Calu3 (cell line): ENCODE measurements around the gene MAP3K4. TPM values are rescaled to one million over a fixed set of nuclear protein-coding genes. Genes with fewer than 3 reads are reported as not detected.

Experiments
- BruUV-seq: library from RNA; stranded (reverse); fragments of 400-500 nt; replicated peaks from 2 replicates; lab custom pipeline; 2021; lab: Mats Ljungman, UMichigan
- CTCF ChIA-PET: fragments of 300-600 bp; sonication (Branson Sonifier 250); formaldehyde crosslinking; loops from one replicate; lab custom pipeline; 2022; ENCODE audit warnings: antibody characterized with exemption; lab: Charles Lee
- DNase-seq: peaks from one replicate; pipeline ENCODE4 v3.0.0; 2022
- H3K27ac Mint-ChIP-seq: one replicate; pipeline ENCODE4 v1.8.0; 2022; ENCODE audit warnings: mixed read lengths; ENCODE audit not compliant: unreplicated experiment
- H3K27me3 Mint-ChIP-seq: one replicate; pipeline ENCODE4 v1.8.0; 2022; ENCODE audit warnings: mixed read lengths; ENCODE audit not compliant: unreplicated experiment
- H3K36me3 Mint-ChIP-seq: one replicate; pipeline ENCODE4 v1.8.0; 2022; ENCODE audit warnings: mild to moderate bottlenecking, moderate library complexity, mixed read lengths; ENCODE audit not compliant: insufficient read depth, unreplicated experiment
- H3K4me1 Mint-ChIP-seq: one replicate; pipeline ENCODE4 v1.8.0; 2022; ENCODE audit warnings: mild to moderate bottlenecking, low read depth, mixed read lengths; ENCODE audit not compliant: unreplicated experiment
- H3K4me3 Mint-ChIP-seq: one replicate; pipeline ENCODE4 v1.8.0; 2022; ENCODE audit warnings: mild to moderate bottlenecking, low read depth, moderate library complexity, mixed read lengths; ENCODE audit not compliant: unreplicated experiment
- H3K9me3 Mint-ChIP-seq: one replicate; pipeline ENCODE4 v1.8.0; 2022; ENCODE audit warnings: low read depth, mixed read lengths; ENCODE audit not compliant: unreplicated experiment
- CTCF ChIP-seq: fragments of 200-600 bp; IDR thresholded peaks from one replicate; pipeline ENCODE4 v1.8.0; 2022; ENCODE audit warnings: antibody characterized with exemption; ENCODE audit not compliant: unreplicated experiment
- intact Hi-C: fragments of 100-400 bp; cut with micrococcal nuclease; formaldehyde crosslinking; loops from one replicate; pipeline ENCODE4 v1.10.0; 2022; ENCODE audit not compliant: unreplicated experiment
- total RNA-seq: library from RNA; stranded (reverse); gene quantifications from 2 replicates; pipeline ENCODE4 v1.2.3, GENCODE V29; 2022

MAP3K4 gene
- total RNA-seq, 1 experiment from 2014 or later = 62.2 TPM

GRCh38 chr6:161152907-161153662 is 161.5 kb downstream of the MAP3K4 start:
- intact Hi-C loops = loop anchor here (1.0 to 10.0 kb wide), 2 partner anchors 122 to 217 kb away; partner anchors contain the start of gene AGPAT4
- H3K36me3 Mint-ChIP-seq = peaks cover 10% of the 10 kb centered on the region
- peak; percentile 33 for DNase-seq
- BruUV-seq = no TSS peak
- CTCF ChIA-PET = interaction anchor here (0.6 to 0.8 kb wide), 2 partner anchors 218 to 221 kb away, joined by 3 to 6 read pairs; no protein-coding TSS in a partner anchor
- peak; percentile 49 for TF ChIP-seq CTCF
- H3K4me3 Mint-ChIP-seq = no peak overlapping the region
- no peaks in the 10 kb centered on the region for H3K4me1 Mint-ChIP-seq
- no peak overlapping the region for H3K27ac Mint-ChIP-seq
- no peaks in the 10 kb centered on the region for H3K27me3 Mint-ChIP-seq
- H3K9me3 Mint-ChIP-seq = peaks cover 2% of the 10 kb centered on the region

GRCh38 chr6:161153725-161154124 is 162.2 kb downstream of the MAP3K4 start:
- no TSS peak for BruUV-seq
- Mint-ChIP-seq H3K36me3 (peaks cover 14% of the 10 kb centered on the region), H3K4me1 (no peaks in the 10 kb centered on the region), H3K27me3 (no peaks in the 10 kb centered on the region), H3K4me3 (no peak overlapping the region), H3K9me3 (peaks cover 4% of the 10 kb centered on the region), H3K27ac (no peak overlapping the region)
- DNase-seq = no peak
- CTCF ChIA-PET = interaction anchor here (0.8 kb wide), 1 partner anchor 218 kb away, joined by 6 read pairs; no protein-coding TSS in a partner anchor
- intact Hi-C loops = loop anchor here (1.0 to 10.0 kb wide), 2 partner anchors 121 to 217 kb away; partner anchors contain the start of gene AGPAT4
- no peak for TF ChIP-seq CTCF

GRCh38 chr6:161154796-161155335 is 163.3 kb downstream of the MAP3K4 start:
- H3K9me3 Mint-ChIP-seq = peaks cover 4% of the 10 kb centered on the region

GRCh38 chr6:161161121-161161520 is 169.6 kb downstream of the MAP3K4 start:
- intact Hi-C loops = no loop called here
- CTCF ChIA-PET = no interaction called here
- H3K27ac Mint-ChIP-seq = no peak overlapping the region
- peaks cover 4% of the 10 kb centered on the region for H3K9me3 Mint-ChIP-seq
- H3K27me3 Mint-ChIP-seq = no peaks in the 10 kb centered on the region
- TF ChIP-seq CTCF = no peak
- no TSS peak for BruUV-seq
- DNase-seq = no peak
- H3K4me3 Mint-ChIP-seq = no peak overlapping the region
- H3K36me3 Mint-ChIP-seq = peaks cover 11% of the 10 kb centered on the region
- H3K4me1 Mint-ChIP-seq = peaks cover 17% of the 10 kb centered on the region

More at GRCh38 chr6:161154796-161155335, 163.3 kb downstream of the MAP3K4 start:
- no peak overlapping the region for H3K27ac Mint-ChIP-seq
- no peaks in the 10 kb centered on the region for H3K27me3 Mint-ChIP-seq
- DNase-seq = no peak
- CTCF ChIA-PET = interaction anchor here (0.6 kb wide), 1 partner anchor 16 kb away, joined by 3 read pairs; no protein-coding TSS in a partner anchor
- intact Hi-C loops = loop anchor here (10.0 kb wide), 1 partner anchor 120 kb away; the partner anchor contains the start of gene AGPAT4
- H3K4me1 Mint-ChIP-seq = no peaks in the 10 kb centered on the region
- H3K4me3 Mint-ChIP-seq = no peak overlapping the region
- no TSS peak for BruUV-seq
- H3K36me3 Mint-ChIP-seq = peaks cover 14% of the 10 kb centered on the region
- no peak for TF ChIP-seq CTCF
